Measurements from ENCODE around the gene RHOBTB3.
"Not testable (repeated sequence)": the region's sequence is repeated elsewhere in the genome, so short reads cannot be mapped to it uniquely, and the experiment has no call there.

RHOBTB3 gene

GRCh38 chr5:95821110-95822021 lies 90.2 kb downstream of the RHOBTB3 start:
- no peak for DNase-seq (ENCODE audit: low read depth)

GRCh38 chr5:95822043-95822541 lies 91.0 kb downstream of the RHOBTB3 start:
- DNase-seq (ENCODE audit: low read depth) = peak; percentile 29

GRCh38 chr5:95822542-95823181 lies 91.5 kb downstream of the RHOBTB3 start, which contains the start of gene GLRX:
Gene GLRX, minus strand, starts transcription at chr5:95822726. Its CDS starts 64 bp downstream, at chr5:95822662.
- DNase-seq (ENCODE audit: low read depth) = peak; percentile 84

GRCh38 chr5:95823218-95823737 lies 92.1 kb downstream of the RHOBTB3 start:
- no peak for DNase-seq (ENCODE audit: low read depth)

- peak; percentile 95 for DNase-seq (ENCODE audit: low read depth)
Observed at GRCh38 chr5:95823738-95824609, 92.8 kb downstream of the RHOBTB3 start.

GRCh38 chr5:95824747-95825146 lies 93.6 kb downstream of the RHOBTB3 start:
- DNase-seq (ENCODE audit: low read depth) = no peak

GRCh38 chr5:95825495-95825894 lies 94.4 kb downstream of the RHOBTB3 start:
- DNase-seq (ENCODE audit: low read depth) = peak; percentile 62

GRCh38 chr5:95826949-95827891 lies 96.1 kb downstream of the RHOBTB3 start:
- DNase-seq (ENCODE audit: low read depth) = no peak

- DNase-seq (ENCODE audit: low read depth) = no peak
Observed at GRCh38 chr5:95827892-95828246, 96.7 kb downstream of the RHOBTB3 start.

GRCh38 chr5:95830226-95830625 lies 99.1 kb downstream of the RHOBTB3 start:
- no peak for DNase-seq (ENCODE audit: low read depth)

- no peak for DNase-seq (ENCODE audit: low read depth)
Observed at GRCh38 chr5:95832664-95833063, 101.5 kb downstream of the RHOBTB3 start.

GRCh38 chr5:95835682-95836385 lies 104.7 kb downstream of the RHOBTB3 start:
- no peak for DNase-seq (ENCODE audit: low read depth)

GRCh38 chr5:95836544-95836943 lies 105.4 kb downstream of the RHOBTB3 start:
- no peak for DNase-seq (ENCODE audit: low read depth)

- not testable (repeated sequence) for DNase-seq (ENCODE audit: low read depth)
Observed at GRCh38 chr5:95836971-95837370, 105.8 kb downstream of the RHOBTB3 start.

GRCh38 chr5:95837492-95837891 lies 106.4 kb downstream of the RHOBTB3 start:
- DNase-seq (ENCODE audit: low read depth) = no peak

GRCh38 chr5:95838001-95838520 lies 106.9 kb downstream of the RHOBTB3 start:
- no peak for DNase-seq (ENCODE audit: low read depth)

GRCh38 chr5:95838556-95838955 lies 107.4 kb downstream of the RHOBTB3 start:
- no peak for DNase-seq (ENCODE audit: low read depth)

- no peak for DNase-seq (ENCODE audit: low read depth)
Observed at GRCh38 chr5:95839658-95840057, 108.5 kb downstream of the RHOBTB3 start.

GRCh38 chr5:95840956-95841705 lies 110.0 kb downstream of the RHOBTB3 start:
- no peak for DNase-seq (ENCODE audit: low read depth)
